Heart left ventricle (tissue), 13 donors: ENCODE results near the gene TNFSF10.

Source experiments
- POLR2A ChIP-seq, 2 donors: fragments of 450-650 bp; IDR thresholded peaks; one replicate each; pipeline ENCODE4 v1.6.1; 2017; ENCODE audit warnings: antibody characterized with exemption in 2 of 2, mild to moderate bottlenecking in 2 of 2, moderate library complexity in 2 of 2
- TF ChIP-seq, protein P1 (sequence below), 12 donors: fragments of 200-600 bp; sonication (generic) in 4 of 12; IDR thresholded peaks; one replicate each; pipeline versions ENCODE4 v1.5.0 to v1.8.0; 2018 to 2022; ENCODE audit warnings: antibody characterized with exemption in 12 of 12, mild to moderate bottlenecking in 5 of 12
- donor health status: ischemic (EF 13 %, LVEDD 7.1; RV severe dilation, severe dysfunction).
- donor health status: DM: no; HTN: yes; CAD: no.
- donor health status: DM: no; HTN: no; CAD: no.
- donor health status: ischemic (EF 25% LVEDD 6.9; RV normal size, moderate dysfunction).
- donor health status: ischemic (EF 25% LVEDD 5.7; RV mildly dilated, moderate dysfunction).
- donor health status: ischemic (EF 35%, LVEDD 5.7; RV mildly dilated, moderate dysfunction).
- donor health status: nonischemic (EF 11% LVEDD 7.7; RV severe dilation, severe dysfunction).
- donor health status: DM: yes; HTN: yes; CAD: no.
- donor health status: PGD.
- donor health status: ischemic (EF 29% LVEDD 5.4; RV normal size, mild dysfunction).
- donor health status: nonischemic (EF 23%, LVEDD 6.1; RV moderate dilation, normal function).

GRCh38 chr3:172506094-172506493 lies 17.1 kb downstream of the TNFSF10 start:
- TF ChIP-seq, protein P1, sequence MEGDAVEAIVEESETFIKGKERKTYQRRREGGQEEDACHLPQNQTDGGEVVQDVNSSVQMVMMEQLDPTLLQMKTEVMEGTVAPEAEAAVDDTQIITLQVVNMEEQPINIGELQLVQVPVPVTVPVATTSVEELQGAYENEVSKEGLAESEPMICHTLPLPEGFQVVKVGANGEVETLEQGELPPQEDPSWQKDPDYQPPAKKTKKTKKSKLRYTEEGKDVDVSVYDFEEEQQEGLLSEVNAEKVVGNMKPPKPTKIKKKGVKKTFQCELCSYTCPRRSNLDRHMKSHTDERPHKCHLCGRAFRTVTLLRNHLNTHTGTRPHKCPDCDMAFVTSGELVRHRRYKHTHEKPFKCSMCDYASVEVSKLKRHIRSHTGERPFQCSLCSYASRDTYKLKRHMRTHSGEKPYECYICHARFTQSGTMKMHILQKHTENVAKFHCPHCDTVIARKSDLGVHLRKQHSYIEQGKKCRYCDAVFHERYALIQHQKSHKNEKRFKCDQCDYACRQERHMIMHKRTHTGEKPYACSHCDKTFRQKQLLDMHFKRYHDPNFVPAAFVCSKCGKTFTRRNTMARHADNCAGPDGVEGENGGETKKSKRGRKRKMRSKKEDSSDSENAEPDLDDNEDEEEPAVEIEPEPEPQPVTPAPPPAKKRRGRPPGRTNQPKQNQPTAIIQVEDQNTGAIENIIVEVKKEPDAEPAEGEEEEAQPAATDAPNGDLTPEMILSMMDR (IDR thresholded peaks at IDR 0.05): no peak
- no peak for TF ChIP-seq POLR2A (IDR thresholded peaks at IDR 0.05)
